Measurements from ENCODE around the gene IGLL5.
"Not testable (repeated sequence)": the region's sequence is repeated elsewhere in the genome, so short reads cannot be mapped to it uniquely, and the experiment has no call there.

IGLL5 gene

DNA sequence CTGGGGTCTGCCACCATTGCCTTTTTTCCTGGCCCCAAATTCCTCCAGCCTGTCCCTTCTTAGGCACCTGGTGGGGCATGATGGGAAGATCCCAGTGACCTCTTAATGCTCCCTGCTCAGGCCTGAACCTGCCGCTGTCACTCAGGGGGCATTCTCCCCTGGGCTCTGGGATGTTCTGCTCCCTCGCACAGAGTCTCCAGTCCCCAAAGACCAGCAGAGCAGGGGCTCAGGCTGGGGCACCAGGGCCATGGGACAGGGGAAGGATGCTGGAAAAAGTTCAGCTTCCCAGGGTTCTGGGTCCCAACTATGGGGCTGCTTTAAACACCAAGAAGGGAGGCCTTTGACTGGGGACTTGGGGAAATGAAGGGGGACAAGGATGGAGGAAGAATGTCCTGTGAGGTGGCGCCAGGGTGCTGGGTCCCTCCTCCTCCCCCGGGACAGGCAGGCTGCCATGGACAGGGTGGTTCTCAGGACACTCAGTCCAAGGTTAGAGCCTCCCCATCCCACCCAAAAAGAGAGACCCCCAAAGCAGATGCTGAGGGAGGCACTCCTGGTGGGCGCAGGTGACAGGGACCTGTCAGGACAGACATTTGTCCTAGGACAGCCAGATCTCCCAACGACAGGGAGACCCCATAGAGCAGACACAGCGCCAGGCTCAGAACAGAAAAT, 30.8 kb downstream of the IGLL5 start:
- TF ChIP-seq, protein P1, sequence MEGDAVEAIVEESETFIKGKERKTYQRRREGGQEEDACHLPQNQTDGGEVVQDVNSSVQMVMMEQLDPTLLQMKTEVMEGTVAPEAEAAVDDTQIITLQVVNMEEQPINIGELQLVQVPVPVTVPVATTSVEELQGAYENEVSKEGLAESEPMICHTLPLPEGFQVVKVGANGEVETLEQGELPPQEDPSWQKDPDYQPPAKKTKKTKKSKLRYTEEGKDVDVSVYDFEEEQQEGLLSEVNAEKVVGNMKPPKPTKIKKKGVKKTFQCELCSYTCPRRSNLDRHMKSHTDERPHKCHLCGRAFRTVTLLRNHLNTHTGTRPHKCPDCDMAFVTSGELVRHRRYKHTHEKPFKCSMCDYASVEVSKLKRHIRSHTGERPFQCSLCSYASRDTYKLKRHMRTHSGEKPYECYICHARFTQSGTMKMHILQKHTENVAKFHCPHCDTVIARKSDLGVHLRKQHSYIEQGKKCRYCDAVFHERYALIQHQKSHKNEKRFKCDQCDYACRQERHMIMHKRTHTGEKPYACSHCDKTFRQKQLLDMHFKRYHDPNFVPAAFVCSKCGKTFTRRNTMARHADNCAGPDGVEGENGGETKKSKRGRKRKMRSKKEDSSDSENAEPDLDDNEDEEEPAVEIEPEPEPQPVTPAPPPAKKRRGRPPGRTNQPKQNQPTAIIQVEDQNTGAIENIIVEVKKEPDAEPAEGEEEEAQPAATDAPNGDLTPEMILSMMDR (conservative IDR thresholded peaks at IDR 0.05), result no peak
- H3K27ac ChIP-seq, result no peak overlapping the region

DNA sequence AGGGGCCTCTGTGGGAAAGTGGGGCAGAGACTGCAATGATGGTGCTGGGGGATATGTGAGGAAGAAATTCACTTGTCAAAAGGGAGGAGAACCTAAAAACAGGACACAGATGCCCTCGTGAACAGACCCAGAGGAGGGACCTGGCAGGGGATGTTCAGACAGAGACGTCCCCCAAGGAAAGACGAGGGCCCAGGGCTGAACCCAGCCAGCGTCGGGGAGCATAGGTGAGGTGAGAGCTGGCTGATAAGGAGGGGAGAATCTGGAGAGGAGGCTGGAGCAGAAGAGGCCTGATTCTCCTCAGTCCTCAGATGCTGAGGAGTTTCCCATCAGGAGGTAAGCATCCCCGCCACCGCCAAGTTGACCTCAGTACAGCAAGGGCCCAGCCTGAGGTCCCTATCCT, 31.4 kb downstream of the IGLL5 start:
- TF ChIP-seq, protein P1 (conservative IDR thresholded peaks at IDR 0.05), result no peak
- H3K27ac ChIP-seq, result no peak overlapping the region

DNA sequence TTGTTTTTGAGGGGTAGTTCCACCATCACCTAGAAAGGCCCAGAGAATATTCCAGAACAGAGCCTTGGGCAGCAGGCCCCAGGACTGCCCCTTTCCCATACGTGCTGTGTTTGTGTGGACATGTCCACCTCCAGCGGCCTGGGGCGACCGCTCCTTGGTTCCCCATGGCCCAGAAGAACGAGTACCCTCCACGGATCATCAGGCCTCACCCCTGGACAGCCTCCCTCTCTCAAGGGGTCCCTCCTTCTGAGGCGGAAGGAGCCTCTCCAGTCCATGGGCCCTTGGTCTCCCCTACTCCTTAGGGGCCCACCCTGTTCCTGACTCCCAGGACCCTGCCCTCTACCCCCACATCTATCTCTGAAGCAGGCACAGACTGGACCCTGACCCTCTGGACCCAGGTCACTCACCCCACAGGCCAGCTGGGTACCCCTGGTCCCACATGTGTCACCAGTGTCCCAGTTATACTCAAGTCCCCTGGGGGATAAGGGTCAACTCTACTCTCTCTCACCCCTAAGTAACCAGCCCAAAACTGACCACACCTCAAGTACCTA, 32.6 kb downstream of the IGLL5 start:
- H3K27ac ChIP-seq, result no peak overlapping the region
- TF ChIP-seq, protein P1 (conservative IDR thresholded peaks at IDR 0.05), result no peak

DNA sequence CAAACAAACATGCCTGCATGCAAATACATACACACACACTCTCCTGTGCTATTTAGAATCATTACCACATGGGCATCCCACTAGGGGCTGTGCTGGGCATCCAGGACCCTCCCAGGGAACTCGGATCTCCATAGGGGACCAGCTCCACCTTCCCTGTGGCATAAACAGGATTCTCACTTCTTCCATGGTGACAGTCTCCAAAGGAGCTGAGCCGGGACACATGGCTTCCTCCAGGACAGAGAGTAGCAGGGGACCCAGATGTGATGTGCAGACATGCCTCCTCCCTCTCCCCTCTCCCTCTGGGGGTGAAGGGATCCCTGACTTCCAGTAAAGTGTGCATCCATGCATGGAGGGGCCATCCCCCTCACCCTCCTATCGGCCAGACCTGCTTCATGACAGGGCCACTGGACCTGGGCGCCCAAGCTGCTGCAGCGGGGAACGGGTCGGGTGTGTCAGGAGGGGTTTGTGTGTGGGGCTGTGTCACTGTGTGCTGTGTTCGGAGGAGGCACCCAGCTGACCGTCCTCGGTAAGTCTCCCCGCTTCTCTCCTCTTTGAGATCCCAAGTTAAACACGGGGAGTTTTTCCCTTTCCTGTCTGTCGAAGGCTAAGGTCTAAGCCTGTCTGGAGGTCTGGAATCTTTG, 33.4 kb downstream of the IGLL5 start:
- TF ChIP-seq, protein P1 (conservative IDR thresholded peaks at IDR 0.05), result no peak
- no peak overlapping the region for H3K27ac ChIP-seq

DNA sequence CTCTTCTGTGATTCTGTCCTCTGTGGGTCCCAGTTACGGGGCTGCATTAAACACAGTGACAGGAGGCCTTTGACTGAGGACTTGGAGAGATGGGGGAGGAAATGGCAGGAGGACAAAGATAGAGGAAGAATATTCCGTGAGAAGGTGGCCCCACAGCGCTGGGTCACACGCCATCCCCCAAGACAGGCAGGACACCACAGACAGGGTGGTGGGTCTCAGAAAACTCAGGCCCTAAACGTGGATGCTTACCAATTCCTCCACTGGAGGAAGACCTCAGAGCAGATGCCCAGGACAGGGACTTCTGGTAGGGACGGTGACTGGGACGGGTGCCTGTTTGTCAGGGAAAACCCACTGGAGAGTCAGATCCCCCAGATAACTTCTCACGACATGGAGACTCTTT, 34.0 kb downstream of the IGLL5 start:
- no peak overlapping the region for H3K27ac ChIP-seq
- TF ChIP-seq, protein P1 (conservative IDR thresholded peaks at IDR 0.05), result no peak

DNA sequence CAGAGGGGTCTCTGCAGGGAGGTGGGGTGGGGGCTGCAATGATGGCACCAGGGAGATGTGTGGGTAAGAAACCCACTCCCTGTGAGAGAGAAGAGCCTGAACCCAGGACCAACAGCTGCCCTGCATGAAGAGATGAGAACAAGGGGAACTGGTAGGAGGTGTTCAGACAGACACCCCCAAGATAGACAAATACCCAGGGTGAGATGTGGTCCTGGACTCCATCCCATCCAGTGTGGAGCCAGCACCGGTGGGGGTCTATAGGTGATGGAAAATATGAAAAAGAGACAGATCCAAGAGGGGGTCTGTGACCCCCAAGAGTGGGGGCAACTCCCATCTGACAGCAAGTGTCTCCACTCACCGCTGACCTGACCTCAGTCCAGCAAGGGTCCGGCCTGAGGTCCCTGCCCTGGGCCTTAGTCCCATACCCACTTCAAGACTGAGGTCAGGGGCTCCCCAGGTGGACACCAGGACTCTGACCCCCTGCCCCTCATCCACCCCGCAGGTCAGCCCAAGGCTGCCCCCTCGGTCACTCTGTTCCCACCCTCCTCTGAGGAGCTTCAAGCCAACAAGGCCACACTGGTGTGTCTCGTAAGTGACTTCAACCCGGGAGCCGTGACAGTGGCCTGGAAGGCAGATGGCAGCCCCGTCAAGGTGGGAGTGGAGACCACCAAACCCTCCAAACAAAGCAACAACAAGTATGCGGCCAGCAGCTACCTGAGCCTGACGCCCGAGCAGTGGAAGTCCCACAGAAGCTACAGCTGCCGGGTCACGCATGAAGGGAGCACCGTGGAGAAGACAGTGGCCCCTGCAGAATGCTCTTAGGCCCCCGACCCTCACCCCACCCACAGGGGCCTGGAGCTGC, 34.7 kb downstream of the IGLL5 start:
- H3K27ac ChIP-seq, result not testable (repeated sequence)

DNA sequence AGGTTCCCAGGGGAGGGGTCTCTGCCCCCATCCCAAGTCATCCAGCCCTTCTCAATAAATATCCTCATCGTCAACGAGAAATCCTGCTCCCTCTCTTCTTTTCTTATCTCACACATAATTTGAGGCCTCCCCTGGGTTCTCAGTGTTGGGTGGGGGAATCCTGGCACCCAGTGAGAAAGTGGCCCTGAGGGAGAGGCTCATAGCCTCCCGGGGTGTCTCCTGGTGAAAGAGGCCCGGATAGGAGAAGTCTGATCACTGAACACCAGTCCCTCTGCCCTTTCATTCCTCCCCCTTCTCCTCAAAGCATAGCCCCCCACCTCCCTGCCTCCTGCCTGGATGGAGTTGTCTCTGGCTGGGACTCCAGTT, 35.3 kb downstream of the IGLL5 start:
- H3K27ac ChIP-seq, result no peak overlapping the region
- TF ChIP-seq, protein P1 (conservative IDR thresholded peaks at IDR 0.05), result no peak
